HepG2 (cell line): ENCODE data around the gene CREBBP.

Source experiments
- HDAC6 ChIP-seq: fragments of 200-600 bp; sonication (generic); IDR thresholded peaks from 2 replicates; pipeline ENCODE4 v1.7.0; 2017; ENCODE audit warnings: mild to moderate bottlenecking, antibody characterized with exemption, low read length, low read depth
- JUNB ChIP-seq: sonication (generic); formaldehyde crosslinking; IDR thresholded peaks from 2 replicates; pipeline ENCODE4 v1.8.0; 2022; ENCODE audit warnings: missing genetic modification reagents, mild to moderate bottlenecking, borderline replicate concordance
- MXI1 ChIP-seq: IDR thresholded peaks from 3 replicates; pipeline ENCODE4 v1.6.1; 2012; ENCODE audit warnings: low read depth, low read length, inconsistent platforms, borderline replicate concordance
- NFIB ChIP-seq: sonication (generic); formaldehyde crosslinking; IDR thresholded peaks from 2 replicates; pipeline ENCODE4 v1.9.0; 2021; ENCODE audit warnings: missing genetic modification reagents, mild to moderate bottlenecking, borderline replicate concordance
- POLR2AphosphoS5 ChIP-seq: IDR thresholded peaks from 2 replicates; pipeline ENCODE4 v1.6.1; 2012; ENCODE audit warnings: low read depth, low read length
- SRF ChIP-seq: IDR thresholded peaks from 2 replicates; pipeline ENCODE4 v1.6.1; 2011; ENCODE audit warnings: mild to moderate bottlenecking, low read depth, low read length, moderate library complexity
- TAF1 ChIP-seq: sonication (generic); formaldehyde crosslinking; IDR thresholded peaks from 2 replicates; pipeline ENCODE4 v1.4.0; 2020; ENCODE audit warnings: missing genetic modification reagents
- TGIF2 ChIP-seq: IDR thresholded peaks from 2 replicates; pipeline ENCODE4 v1.6.1; 2016; ENCODE audit warnings: control low read depth, missing compliant biosample characterization
- ZNF124 ChIP-seq: sonication (generic); formaldehyde crosslinking; IDR thresholded peaks from 2 replicates; pipeline ENCODE4 v1.4.0; 2020; ENCODE audit warnings: missing genetic modification reagents
- ZNF263 ChIP-seq: sonication (generic); formaldehyde crosslinking; IDR thresholded peaks from 2 replicates; pipeline ENCODE4 v1.4.0; 2020; ENCODE audit warnings: missing genetic modification reagents
- ZNF720 ChIP-seq: sonication (generic); formaldehyde crosslinking; IDR thresholded peaks from 2 replicates; pipeline ENCODE4 v1.4.0; 2020; ENCODE audit warnings: missing genetic modification reagents
- ZSCAN12 ChIP-seq: sonication (generic); formaldehyde crosslinking; IDR thresholded peaks from 2 replicates; pipeline ENCODE4 v1.9.0; 2021; ENCODE audit warnings: mild to moderate bottlenecking, missing genetic modification reagents

- TF ChIP-seq ZNF124 (CRISPR knock-in tag) (no peak), TGIF2 (CRISPR knock-in tag) (no peak), SRF (0 out of 2 replicates have a peak, but pooled peaks have one; percentile 42), TAF1 (CRISPR knock-in tag) (peak; percentile 59), ZNF720 (CRISPR knock-in tag) (peak; percentile 40; the same call in 1 of the 2 replicates), MXI1 (peak; percentile 80; the same call in 2 of the 3 replicates), POLR2AphosphoS5 (peak; percentile 61), ZNF263 (CRISPR knock-in tag) (no peak; the same call in 1 of the 2 replicates), NFIB (no peak), JUNB (no peak), HDAC6 (no peak), ZSCAN12 (no peak)
Observed at GRCh38 chr16:3717235-3718018, 163.1 kb downstream of the CREBBP start, which contains the start of gene TRAP1.
